ENCODE measurements around the gene ITGAL.

Gene ITGAL

GRCh38 chr16:30553393-30553899 is 80.9 kb downstream of the ITGAL start:
- TF ChIP-seq CTCF (IDR thresholded peaks at IDR 0.05; ENCODE audit: borderline replicate concordance, insufficient read depth, low read depth, low read length): no peak
- H3K4me3 ChIP-seq (ENCODE audit: low read depth, low read length): no peak overlapping the region

- no peak for TF ChIP-seq CTCF (IDR thresholded peaks at IDR 0.05; ENCODE audit: borderline replicate concordance, insufficient read depth, low read depth, low read length)
- H3K4me3 ChIP-seq (ENCODE audit: low read depth, low read length): no peak overlapping the region
Measured at GRCh38 chr16:30554557-30555314, 82.2 kb downstream of the ITGAL start.

GRCh38 chr16:30555315-30556124 is 83.0 kb downstream of the ITGAL start:
- H3K4me3 ChIP-seq (ENCODE audit: low read depth, low read length): no peak overlapping the region
- TF ChIP-seq CTCF (IDR thresholded peaks at IDR 0.05; ENCODE audit: borderline replicate concordance, insufficient read depth, low read depth, low read length): no peak

GRCh38 chr16:30556125-30556473 is 83.6 kb downstream of the ITGAL start:
- TF ChIP-seq CTCF (IDR thresholded peaks at IDR 0.05; ENCODE audit: borderline replicate concordance, insufficient read depth, low read depth, low read length): no peak
- H3K4me3 ChIP-seq (ENCODE audit: low read depth, low read length): no peak overlapping the region

GRCh38 chr16:30557707-30557956 is 85.1 kb downstream of the ITGAL start:
- TF ChIP-seq CTCF (IDR thresholded peaks at IDR 0.05; ENCODE audit: borderline replicate concordance, insufficient read depth, low read depth, low read length): no peak; the same call in 1 of the 2 replicates
- peak overlapping the region; percentile 88 for H3K4me3 ChIP-seq (ENCODE audit: low read depth, low read length)

- 0 out of 2 replicates have a peak, but pooled peaks have one; percentile 29 for TF ChIP-seq CTCF (IDR thresholded peaks at IDR 0.05; ENCODE audit: borderline replicate concordance, insufficient read depth, low read depth, low read length)
Measured at GRCh38 chr16:30557957-30558788, 85.6 kb downstream of the ITGAL start, which contains the start of gene ZNF764. TSS of gene ZNF764 (minus strand) at chr16:30558374. CDS start at chr16:30558182, 192 bp downstream.

More at GRCh38 chr16:30557957-30558788, 85.6 kb downstream of the ITGAL start, which contains the start of gene ZNF764:
- peak within 1 kb of the TSS; percentile 88 for H3K4me3 ChIP-seq (ENCODE audit: low read depth, low read length)
